Panc1 (cell line): ENCODE data around the gene LRP4. TPM values are rescaled to one million over a fixed set of nuclear protein-coding genes. Genes with fewer than 3 reads are reported as not detected.
A peak's percentile ranks its signal among the peaks of the same experiment; 100 is the strongest.

Source experiments
- ATAC-seq: fragments of 200-7000 bp; cut with Tn5 transposase; 2 replicates; pipeline ENCODE4 v1.9.1; 2020; ENCODE audit warnings: mild to moderate bottlenecking, moderate library complexity
- BruUV-seq: library from RNA; stranded (reverse); fragments of 400-500 nt; replicated peaks from 2 replicates; lab custom pipeline; 2021; lab: Mats Ljungman, UMichigan
- CTCF ChIA-PET: fragments of 300-600 bp; sonication (Branson Sonifier 250); formaldehyde crosslinking; loops from one replicate; lab custom pipeline; 2022; ENCODE audit warnings: antibody characterized with exemption; lab: Charles Lee
- POLR2A ChIA-PET: fragments of 300-600 bp; sonication (Branson Sonifier 250); formaldehyde crosslinking; loops from one replicate; lab custom pipeline; 2022; ENCODE audit warnings: antibody characterized with exemption; lab: Charles Lee
- DNase-seq: peaks from one replicate; pipeline ENCODE4 v3.0.0-alpha.2; 2010; ENCODE audit warnings: low read depth, low spot score
- H3K27ac ChIP-seq: 2 replicates; pipeline ENCODE4 v1.5.1; 2011; ENCODE audit warnings: mild to moderate bottlenecking, low read length, inconsistent platforms
- H3K27me3 ChIP-seq: fragments of 200-500 bp; sonication (Bioruptor generic); 2 replicates; pipeline ENCODE4 v1.6.0; 2014; ENCODE audit warnings: low read length, inconsistent platforms; ENCODE audit not compliant: control insufficient read depth, insufficient read depth
- H3K36me3 ChIP-seq: fragments of 200-500 bp; sonication (Bioruptor generic); 2 replicates; pipeline ENCODE4 v1.5.1; 2014; ENCODE audit warnings: inconsistent platforms, mild to moderate bottlenecking, low read length, moderate library complexity; ENCODE audit not compliant: control insufficient read depth, insufficient read depth
- H3K4me1 ChIP-seq: 2 replicates; pipeline ENCODE4 v1.5.1; 2011; ENCODE audit warnings: inconsistent platforms, mild to moderate bottlenecking, low read length, moderate library complexity; ENCODE audit not compliant: control insufficient read depth, insufficient read depth
- H3K4me3 ChIP-seq, 2 experiments: 2 replicates each; pipeline ENCODE4 v1.5.1; 2011 to 2012; ENCODE audit warnings: low read depth in 2 of 2, low read length in 2 of 2, mild to moderate bottlenecking in 2 of 2, inconsistent platforms in 1 of 2, moderate library complexity in 1 of 2
- H3K9me3 ChIP-seq: fragments of 200-500 bp; sonication (Bioruptor generic); 2 replicates; pipeline ENCODE4 v1.5.1; 2014; ENCODE audit warnings: low read depth, mild to moderate bottlenecking, inconsistent platforms, low read length, moderate library complexity; ENCODE audit not compliant: control insufficient read depth, insufficient read depth
- POLR2AphosphoS5 ChIP-seq: IDR thresholded peaks from 2 replicates; pipeline ENCODE4 v1.6.1; 2012; ENCODE audit warnings: mild to moderate bottlenecking, low read depth, low read length, moderate library complexity
- SIN3A ChIP-seq: IDR thresholded peaks from 2 replicates; pipeline ENCODE4 v1.6.1; 2012; ENCODE audit warnings: low read depth, mild to moderate bottlenecking, low read length, moderate library complexity, borderline replicate concordance; ENCODE audit not compliant: insufficient read depth
- TCF7L2 ChIP-seq: IDR thresholded peaks from 2 replicates; pipeline ENCODE4 v1.6.1; 2011; ENCODE audit warnings: mild to moderate bottlenecking, low read depth, low read length, inconsistent platforms
- in situ Hi-C: cut with HindIII; loops from 2 replicates; pipeline ENCODE4 v1.10.0; 2016; ENCODE audit warnings: low sequenced_read_pairs, low pct_unique_long_range_greater_than_20kb
- intact Hi-C: fragments of 100-400 bp; cut with micrococcal nuclease; formaldehyde crosslinking; loops from one replicate; pipeline ENCODE4 v1.10.0; 2022; ENCODE audit not compliant: unreplicated experiment
- total RNA-seq: library from RNA; stranded (reverse); gene quantifications from one replicate; pipeline ENCODE4 v1.2.1, GENCODE V29; 2021; ENCODE audit not compliant: unreplicated experiment
- TF ChIP-seq, protein P1 (sequence below): fragments of 450-650 bp; IDR thresholded peaks from 2 replicates; pipeline ENCODE4 v1.5.1; 2017; ENCODE audit warnings: mild to moderate bottlenecking
- TF ChIP-seq, protein P2 (sequence below), 2 experiments: IDR thresholded peaks; 2 replicates each; pipeline ENCODE4 v1.6.1; 2011 to 2012; ENCODE audit warnings: low read depth in 2 of 2, control low read depth in 1 of 2, low read length in 1 of 2, mild to moderate bottlenecking in 1 of 2, moderate library complexity in 1 of 2; ENCODE audit not compliant: insufficient read depth in 1 of 2

LRP4 gene
- total RNA-seq, 1 experiment from 2014 or later, result 11.7 TPM

GRCh38 chr11:46898396-46899095 is 19.8 kb downstream of the LRP4 start:
- DNase-seq, result no peak
- no peaks in the 10 kb centered on the region for H3K36me3 ChIP-seq
- H3K27ac ChIP-seq, result no peak overlapping the region
- POLR2A ChIA-PET, result no interaction called here
- no peaks in the 10 kb centered on the region for H3K27me3 ChIP-seq
- CTCF ChIA-PET, result no interaction called here
- H3K4me1 ChIP-seq, result no peaks in the 10 kb centered on the region
- H3K4me3 ChIP-seq, result no peak overlapping the region
- intact Hi-C loops, result no loop called here
- no TSS peak for BruUV-seq
- in situ Hi-C loops, result no loop called here
- ATAC-seq, result no peak
- no peaks in the 10 kb centered on the region for H3K9me3 ChIP-seq
- TF ChIP-seq, protein P1, sequence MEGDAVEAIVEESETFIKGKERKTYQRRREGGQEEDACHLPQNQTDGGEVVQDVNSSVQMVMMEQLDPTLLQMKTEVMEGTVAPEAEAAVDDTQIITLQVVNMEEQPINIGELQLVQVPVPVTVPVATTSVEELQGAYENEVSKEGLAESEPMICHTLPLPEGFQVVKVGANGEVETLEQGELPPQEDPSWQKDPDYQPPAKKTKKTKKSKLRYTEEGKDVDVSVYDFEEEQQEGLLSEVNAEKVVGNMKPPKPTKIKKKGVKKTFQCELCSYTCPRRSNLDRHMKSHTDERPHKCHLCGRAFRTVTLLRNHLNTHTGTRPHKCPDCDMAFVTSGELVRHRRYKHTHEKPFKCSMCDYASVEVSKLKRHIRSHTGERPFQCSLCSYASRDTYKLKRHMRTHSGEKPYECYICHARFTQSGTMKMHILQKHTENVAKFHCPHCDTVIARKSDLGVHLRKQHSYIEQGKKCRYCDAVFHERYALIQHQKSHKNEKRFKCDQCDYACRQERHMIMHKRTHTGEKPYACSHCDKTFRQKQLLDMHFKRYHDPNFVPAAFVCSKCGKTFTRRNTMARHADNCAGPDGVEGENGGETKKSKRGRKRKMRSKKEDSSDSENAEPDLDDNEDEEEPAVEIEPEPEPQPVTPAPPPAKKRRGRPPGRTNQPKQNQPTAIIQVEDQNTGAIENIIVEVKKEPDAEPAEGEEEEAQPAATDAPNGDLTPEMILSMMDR, result no peak
- no peak for TF ChIP-seq SIN3A

GRCh38 chr11:46896719-46897406 is 21.5 kb downstream of the LRP4 start:
- in situ Hi-C loops, result no loop called here
- no peak for DNase-seq
- no peaks in the 10 kb centered on the region for H3K27me3 ChIP-seq
- intact Hi-C loops, result no loop called here
- TF ChIP-seq, protein P1, result no peak; the same call in 1 of the 2 replicates
- TF ChIP-seq SIN3A (no peak), TCF7L2 (no peak), POLR2AphosphoS5 (no peak)
- TF ChIP-seq, protein P2, sequence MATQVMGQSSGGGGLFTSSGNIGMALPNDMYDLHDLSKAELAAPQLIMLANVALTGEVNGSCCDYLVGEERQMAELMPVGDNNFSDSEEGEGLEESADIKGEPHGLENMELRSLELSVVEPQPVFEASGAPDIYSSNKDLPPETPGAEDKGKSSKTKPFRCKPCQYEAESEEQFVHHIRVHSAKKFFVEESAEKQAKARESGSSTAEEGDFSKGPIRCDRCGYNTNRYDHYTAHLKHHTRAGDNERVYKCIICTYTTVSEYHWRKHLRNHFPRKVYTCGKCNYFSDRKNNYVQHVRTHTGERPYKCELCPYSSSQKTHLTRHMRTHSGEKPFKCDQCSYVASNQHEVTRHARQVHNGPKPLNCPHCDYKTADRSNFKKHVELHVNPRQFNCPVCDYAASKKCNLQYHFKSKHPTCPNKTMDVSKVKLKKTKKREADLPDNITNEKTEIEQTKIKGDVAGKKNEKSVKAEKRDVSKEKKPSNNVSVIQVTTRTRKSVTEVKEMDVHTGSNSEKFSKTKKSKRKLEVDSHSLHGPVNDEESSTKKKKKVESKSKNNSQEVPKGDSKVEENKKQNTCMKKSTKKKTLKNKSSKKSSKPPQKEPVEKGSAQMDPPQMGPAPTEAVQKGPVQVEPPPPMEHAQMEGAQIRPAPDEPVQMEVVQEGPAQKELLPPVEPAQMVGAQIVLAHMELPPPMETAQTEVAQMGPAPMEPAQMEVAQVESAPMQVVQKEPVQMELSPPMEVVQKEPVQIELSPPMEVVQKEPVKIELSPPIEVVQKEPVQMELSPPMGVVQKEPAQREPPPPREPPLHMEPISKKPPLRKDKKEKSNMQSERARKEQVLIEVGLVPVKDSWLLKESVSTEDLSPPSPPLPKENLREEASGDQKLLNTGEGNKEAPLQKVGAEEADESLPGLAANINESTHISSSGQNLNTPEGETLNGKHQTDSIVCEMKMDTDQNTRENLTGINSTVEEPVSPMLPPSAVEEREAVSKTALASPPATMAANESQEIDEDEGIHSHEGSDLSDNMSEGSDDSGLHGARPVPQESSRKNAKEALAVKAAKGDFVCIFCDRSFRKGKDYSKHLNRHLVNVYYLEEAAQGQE (IDR thresholded peaks at IDR 0.05; ENCODE audit: insufficient read depth in 1 of 2, low read depth in 2 of 2, low read length in 1 of 2), result no peak
- POLR2A ChIA-PET, result no interaction called here
- no peaks in the 10 kb centered on the region for H3K9me3 ChIP-seq
- no peak overlapping the region for H3K4me3 ChIP-seq
- H3K36me3 ChIP-seq, result no peaks in the 10 kb centered on the region
- CTCF ChIA-PET, result no interaction called here
- no TSS peak for BruUV-seq
- H3K27ac ChIP-seq, result no peak overlapping the region
- peak; percentile 61 for ATAC-seq
- H3K4me1 ChIP-seq, result no peaks in the 10 kb centered on the region
